Epidermal melanocyte (primary cell): ENCODE results near the gene TRIOBP.

Experiments used
- DNase-seq: peaks from one replicate; pipeline ENCODE4 v3.0.0; 2011; ENCODE audit warnings: low spot score; ENCODE audit not compliant: insufficient read length

The TRIOBP gene

DNA sequence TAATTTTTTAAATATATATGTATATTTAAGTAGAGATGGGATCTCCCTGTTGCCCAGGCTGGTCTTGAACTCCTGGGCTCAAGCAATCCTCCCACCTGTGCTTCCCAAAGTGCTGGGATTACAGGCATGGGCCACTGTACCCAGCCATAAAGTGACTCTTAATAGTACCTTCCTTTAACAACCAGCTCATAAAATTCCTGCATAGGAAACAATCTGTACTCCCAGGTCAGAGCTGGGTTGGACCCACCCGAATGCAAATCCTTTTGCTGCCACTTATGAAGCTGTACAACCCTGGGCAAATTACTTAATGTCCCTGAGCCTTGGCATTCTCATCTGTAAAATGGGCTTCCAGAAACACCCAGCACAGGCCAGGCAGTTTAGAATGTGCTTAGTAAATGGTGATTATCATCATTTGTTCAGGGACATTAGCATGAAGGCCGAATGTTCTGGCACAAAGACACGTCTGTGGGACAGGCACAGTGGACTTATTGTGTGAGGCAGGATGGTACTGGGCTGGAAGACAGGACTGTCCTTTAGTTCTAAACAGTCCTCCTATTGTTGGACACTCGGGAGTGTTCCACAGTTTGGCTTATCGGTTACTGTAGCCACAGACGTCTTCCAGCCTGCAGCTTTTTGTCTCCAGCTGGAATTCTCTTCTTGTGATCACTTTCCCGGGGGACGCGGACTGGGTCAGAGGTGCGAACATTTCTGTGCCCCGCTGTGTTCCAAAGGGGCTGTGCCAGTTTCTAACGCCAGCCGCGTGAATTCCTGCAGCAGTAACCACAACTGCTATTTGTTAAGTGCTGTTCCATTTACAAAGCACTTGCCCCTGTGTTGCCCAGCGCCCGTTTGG is 32.4 kb upstream of the TRIOBP start:
- DNase-seq: peak; percentile 75

DNA sequence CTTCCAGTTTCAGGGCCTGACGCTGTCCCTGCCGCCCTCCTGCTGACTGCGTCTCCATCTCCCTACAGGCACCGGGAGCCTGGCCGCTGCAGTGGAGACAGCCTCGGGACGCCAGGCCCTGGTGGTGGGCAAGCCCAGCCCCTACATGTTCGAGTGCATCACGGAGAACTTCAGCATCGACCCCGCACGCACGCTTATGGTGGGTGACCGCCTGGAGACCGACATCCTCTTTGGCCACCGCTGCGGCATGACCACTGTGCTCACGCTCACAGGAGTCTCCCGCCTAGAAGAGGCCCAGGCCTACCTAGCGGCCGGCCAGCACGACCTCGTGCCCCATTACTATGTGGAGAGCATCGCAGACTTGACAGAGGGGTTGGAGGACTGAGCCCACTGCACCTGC is 31.4 kb upstream of the TRIOBP start:
- DNase-seq: no peak

DNA sequence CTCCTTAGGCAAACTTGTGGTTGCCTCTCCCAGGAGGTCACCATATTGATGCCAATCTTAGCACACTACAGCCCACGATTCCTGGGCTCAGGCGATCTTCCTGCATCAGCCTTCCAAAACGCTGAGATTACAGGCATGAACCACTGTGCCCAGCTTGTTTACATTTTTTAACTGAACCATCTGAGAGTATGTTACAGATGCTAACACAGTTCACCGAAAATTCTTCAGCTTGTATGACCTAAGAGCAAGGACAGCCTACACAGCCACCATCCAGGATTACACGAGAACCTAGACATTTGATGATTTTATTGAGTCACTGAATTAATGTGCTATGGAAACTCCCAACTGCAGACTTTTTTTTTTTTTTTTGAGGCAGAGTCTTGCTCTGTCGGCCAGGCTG is 27.3 kb upstream of the TRIOBP start:
- no peak for DNase-seq

- DNase-seq: no peak
Measured at GRCh38 chr22:37672206-37672919, 24.5 kb upstream of the TRIOBP start.

GRCh38 chr22:37672920-37673455 is 23.9 kb upstream of the TRIOBP start:
- no peak for DNase-seq

- DNase-seq: no peak
Measured at GRCh38 chr22:37674248-37674647, 22.6 kb upstream of the TRIOBP start.

DNA sequence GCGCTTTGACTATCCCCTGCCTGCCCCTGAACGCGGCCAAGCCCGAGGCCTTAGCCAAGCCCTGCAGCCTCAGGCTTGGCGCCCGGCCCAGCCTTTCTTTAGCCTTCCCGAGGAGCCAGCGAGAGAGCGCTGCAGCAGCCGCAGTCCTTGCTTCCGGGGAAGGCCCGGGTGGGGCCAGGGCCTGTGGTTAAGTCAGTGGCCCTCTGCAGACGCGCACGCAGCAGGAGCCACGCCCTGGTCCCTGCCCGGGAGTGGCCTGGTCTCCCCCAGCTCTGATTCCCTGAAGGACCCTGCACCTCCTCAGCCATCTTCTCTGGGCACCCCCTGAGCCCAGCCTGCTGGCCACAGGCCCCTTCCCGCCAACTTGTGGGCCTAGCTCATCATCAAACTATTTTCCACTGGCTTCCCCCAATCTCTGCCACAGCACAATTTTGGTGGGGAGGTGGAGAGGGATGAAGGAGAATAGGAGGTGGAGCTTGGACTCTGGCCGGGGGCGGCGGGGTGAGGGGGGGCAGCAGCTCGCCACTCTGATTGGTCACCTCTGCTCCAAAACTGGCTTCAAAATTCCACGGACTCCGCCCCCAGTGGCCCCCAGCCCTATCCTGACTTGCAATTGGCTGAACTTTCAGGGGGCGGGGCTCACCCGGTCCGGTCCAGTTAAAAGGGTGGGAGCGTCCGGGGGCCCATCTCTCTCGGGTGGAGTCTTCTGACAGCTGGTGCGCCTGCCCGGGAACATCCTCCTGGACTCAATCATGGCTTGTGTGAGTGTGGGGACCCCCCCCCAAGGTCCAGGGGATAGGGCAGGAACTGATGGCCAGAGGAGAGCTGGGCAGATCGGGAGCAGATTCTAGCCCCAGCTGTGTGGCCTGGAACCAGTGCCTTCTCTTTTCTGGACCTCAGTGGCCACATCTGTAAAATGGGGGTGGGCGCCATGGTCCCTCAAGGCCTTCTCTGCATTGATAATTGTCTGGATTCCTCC is 21.6 kb upstream of the TRIOBP start, which contains the start of gene LGALS1:
Gene LGALS1 (plus strand): TSS at position 686 of the 979 bp plus-strand sequence. CDS start 67 bp downstream, at position 753.
- DNase-seq: peak; percentile 74

DNA sequence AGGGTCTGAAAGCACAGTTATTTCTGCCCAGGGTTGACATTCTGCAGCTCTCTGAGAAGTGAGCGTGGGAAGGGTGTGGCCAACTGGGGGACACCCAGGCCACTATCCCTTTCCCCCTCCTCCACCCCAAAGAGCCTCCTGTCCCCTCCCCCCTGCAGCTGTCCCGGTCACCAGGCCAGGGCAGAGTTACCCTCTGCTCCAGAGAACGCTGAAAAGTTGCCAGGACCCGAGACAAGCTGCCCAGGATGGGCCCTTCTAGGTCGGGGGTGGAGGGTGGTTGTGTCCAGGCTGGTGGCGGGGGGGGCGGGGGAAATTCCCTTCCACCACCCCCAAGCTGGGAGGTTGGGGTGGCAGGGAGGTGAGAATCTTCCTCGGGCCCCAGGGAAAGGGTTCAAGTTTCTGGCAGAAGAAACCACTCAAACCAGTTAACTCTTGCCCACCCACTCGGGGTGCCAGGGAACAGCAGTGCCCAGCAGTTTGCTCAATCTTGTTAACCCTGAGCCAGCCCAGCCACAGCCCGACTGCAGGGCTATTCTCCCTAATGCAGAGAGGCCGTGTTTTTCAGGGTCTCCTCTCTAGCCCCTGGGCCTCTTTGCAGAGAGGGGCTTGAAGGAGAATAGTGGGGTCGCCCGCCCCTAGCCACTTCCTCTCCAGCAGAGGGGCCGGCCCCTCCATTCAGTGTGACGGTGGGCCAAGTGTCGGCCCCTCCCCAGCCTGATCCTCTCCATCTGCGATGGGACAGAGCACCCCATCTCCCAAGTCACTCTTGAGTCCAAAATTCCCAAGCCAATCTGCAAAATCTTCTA is 20.7 kb upstream of the TRIOBP start:
- no peak for DNase-seq

GRCh38 chr22:37676736-37677492 is 19.9 kb upstream of the TRIOBP start:
- no peak for DNase-seq

GRCh38 chr22:37677493-37677974 is 19.3 kb upstream of the TRIOBP start:
- no peak for DNase-seq

- no peak for DNase-seq
Measured at GRCh38 chr22:37678372-37678771, 18.5 kb upstream of the TRIOBP start.

DNA sequence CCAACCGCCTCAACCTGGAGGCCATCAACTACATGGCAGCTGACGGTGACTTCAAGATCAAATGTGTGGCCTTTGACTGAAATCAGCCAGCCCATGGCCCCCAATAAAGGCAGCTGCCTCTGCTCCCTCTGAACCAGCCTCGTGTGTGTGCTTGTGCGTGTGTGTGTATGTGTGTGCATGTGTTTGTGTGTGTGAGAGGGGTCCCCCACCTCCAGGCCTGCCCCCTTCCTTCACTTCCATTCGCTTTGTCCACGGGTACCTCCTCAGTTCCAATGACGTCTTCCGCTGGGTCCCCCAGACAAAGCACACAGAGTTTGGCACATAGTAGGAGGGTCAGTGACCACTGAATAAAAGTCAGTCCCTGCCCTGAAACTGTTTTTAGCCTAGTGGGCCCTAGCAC is 17.2 kb upstream of the TRIOBP start:
- no peak for DNase-seq

DNA sequence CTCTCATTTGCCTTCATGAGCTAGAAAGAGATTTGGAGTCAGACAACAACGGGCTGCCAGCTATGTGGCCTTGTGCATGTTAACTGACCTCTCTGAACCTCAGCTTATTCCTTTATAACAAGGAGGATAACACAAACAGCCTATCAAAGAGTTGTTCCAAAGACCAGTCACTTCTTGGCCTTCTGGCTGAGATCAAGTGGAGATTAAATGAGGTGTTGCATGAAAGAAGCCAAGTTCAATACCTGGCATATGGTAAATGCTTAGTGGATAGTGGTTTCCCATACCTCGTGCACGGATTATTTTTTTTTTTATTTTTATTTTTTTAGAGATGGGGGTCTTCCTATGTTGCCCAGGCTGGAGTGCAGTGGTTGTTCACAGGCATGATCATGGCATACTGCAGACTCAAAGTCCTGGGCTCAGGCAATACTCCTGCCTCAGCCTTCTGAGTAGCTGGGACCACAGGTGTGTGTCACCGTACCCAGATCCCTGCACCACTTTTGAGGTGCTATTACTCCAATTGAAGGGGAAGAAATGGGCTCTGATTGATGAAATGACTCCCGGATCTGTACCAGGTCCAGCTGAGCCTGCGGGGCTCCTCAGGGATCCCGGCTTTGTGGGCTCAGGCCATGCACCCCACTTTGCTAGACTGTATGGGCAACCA is 16.5 kb upstream of the TRIOBP start:
- DNase-seq: no peak

DNA sequence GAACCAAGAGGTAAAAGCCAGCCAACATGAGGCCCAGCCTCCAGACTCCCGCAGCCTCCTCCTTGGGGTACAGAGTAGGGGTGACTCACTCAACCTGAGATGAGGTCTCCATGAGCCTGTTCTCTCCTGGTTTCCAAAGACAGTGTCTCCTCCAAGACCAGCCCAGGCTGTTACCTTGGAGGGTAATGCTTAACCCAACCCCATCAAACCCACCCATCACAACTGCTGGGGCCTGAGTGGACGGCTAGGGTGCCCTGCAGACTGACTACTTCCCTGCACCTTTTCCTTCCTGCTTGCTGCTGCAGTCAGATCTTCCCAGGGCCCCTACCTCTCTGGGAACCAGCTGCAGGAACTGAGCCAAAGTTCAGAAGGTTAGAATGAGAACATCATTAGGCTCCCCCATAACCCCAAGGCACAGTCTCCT is 15.8 kb upstream of the TRIOBP start:
- DNase-seq: no peak

GRCh38 chr22:37681556-37682049 is 15.2 kb upstream of the TRIOBP start:
- no peak for DNase-seq

- DNase-seq: no peak
Measured at GRCh38 chr22:37684803-37685615, 11.8 kb upstream of the TRIOBP start.
